IMR-90 (cell line): ENCODE measurements around the gene WNT10A. TPM values are rescaled to one million over a fixed set of nuclear protein-coding genes. Genes with fewer than 3 reads are reported as not detected.

ENCODE experiments used
- ATAC-seq: fragments of 200-7000 bp; cut with Tn5 transposase; 2 replicates; pipeline ENCODE4 v1.9.1; 2020; ENCODE audit warnings: low read depth, mild to moderate bottlenecking, moderate library complexity
- BruUV-seq: library from RNA; stranded (reverse); fragments of 400-500 nt; replicated peaks from 2 replicates; lab custom pipeline; 2021; lab: Mats Ljungman, UMichigan
- CTCF ChIA-PET: fragments of 300-600 bp; formaldehyde crosslinking; extraction: SDS; loops from one replicate; lab custom pipeline; 2021; ENCODE audit warnings: antibody characterized with exemption; lab: Yijun Ruan, JAX
- POLR2A ChIA-PET: fragments of 300-600 bp; sonication (Branson Sonifier 250); formaldehyde crosslinking; loops from one replicate; lab custom pipeline; 2022; ENCODE audit warnings: antibody characterized with exemption; ENCODE audit not compliant: unreplicated experiment; lab: Charles Lee
- DNase-seq: peaks from one replicate; pipeline ENCODE4 v3.0.0; 2013
- H2AFZ ChIP-seq: replicated peaks from 2 replicates; pipeline ENCODE3; 2013; ENCODE audit warnings: low read length, mild to moderate bottlenecking; ENCODE audit not compliant: poor library complexity
- H2AK5ac ChIP-seq: 2 replicates; pipeline ENCODE4 v1.6.1; 2013; ENCODE audit warnings: low read depth, low read length, inconsistent platforms
- H2AK9ac ChIP-seq: replicated peaks from 2 replicates; pipeline ENCODE3; 2013; ENCODE audit warnings: mild to moderate bottlenecking, low read depth, low read length, moderate library complexity; ENCODE audit not compliant: poor library complexity
- H2BK120ac ChIP-seq: 2 replicates; pipeline ENCODE4 v1.6.1; 2013; ENCODE audit warnings: low read depth, low read length, inconsistent platforms
- H2BK15ac ChIP-seq: 3 replicates; pipeline ENCODE4 v1.6.1; 2013; ENCODE audit warnings: low read depth, low read length, inconsistent platforms
- H2BK20ac ChIP-seq: 2 replicates; pipeline ENCODE4 v1.6.1; 2013; ENCODE audit warnings: low read depth, mild to moderate bottlenecking, inconsistent platforms, low read length, moderate library complexity
- H2BK5ac ChIP-seq: 2 replicates; pipeline ENCODE4 v1.6.1; 2013; ENCODE audit warnings: mild to moderate bottlenecking, low read depth, low read length, inconsistent platforms; ENCODE audit not compliant: poor library complexity, severe bottlenecking
- H3K14ac ChIP-seq: replicated peaks from 2 replicates; pipeline ENCODE4 v1.6.1; 2013; ENCODE audit warnings: low read depth, low read length, inconsistent platforms
- H3K18ac ChIP-seq: 2 replicates; pipeline ENCODE4 v1.6.1; 2013; ENCODE audit warnings: low read depth, low read length, control low read depth
- H3K23ac ChIP-seq: 2 replicates; pipeline ENCODE4 v1.6.1; 2013; ENCODE audit warnings: low read depth, low read length, inconsistent platforms
- H3K27ac ChIP-seq: 2 replicates; pipeline ENCODE4 v1.5.1; 2013; ENCODE audit warnings: mild to moderate bottlenecking, control low read depth, low read length; ENCODE audit not compliant: insufficient read depth
- H3K27me3 ChIP-seq: 2 replicates; pipeline ENCODE4 v1.6.1; 2013; ENCODE audit warnings: low read length; ENCODE audit not compliant: control insufficient read depth, insufficient read depth
- H3K36me3 ChIP-seq: 2 replicates; pipeline ENCODE4 v1.6.1; 2013; ENCODE audit warnings: low read length, mixed read lengths; ENCODE audit not compliant: control insufficient read depth, insufficient read depth
- H3K4ac ChIP-seq: 2 replicates; pipeline ENCODE4 v1.6.1; 2013; ENCODE audit warnings: low read depth, low read length, inconsistent platforms
- H3K4me1 ChIP-seq: 2 replicates; pipeline ENCODE4 v1.6.1; 2013; ENCODE audit warnings: low read length, mixed read lengths; ENCODE audit not compliant: control insufficient read depth, insufficient read depth
- H3K4me2 ChIP-seq: 2 replicates; pipeline ENCODE4 v1.6.1; 2013; ENCODE audit warnings: low read depth, mild to moderate bottlenecking, control low read depth, low read length, moderate library complexity
- H3K4me3 ChIP-seq: 2 replicates; pipeline ENCODE4 v1.5.1; 2013; ENCODE audit warnings: low read depth, mild to moderate bottlenecking, control low read depth, low read length, moderate library complexity; ENCODE audit not compliant: insufficient read depth
- H3K56ac ChIP-seq: 2 replicates; pipeline ENCODE4 v1.6.1; 2013; ENCODE audit warnings: low read length, inconsistent platforms; ENCODE audit not compliant: insufficient read depth; ENCODE audit errors: extremely low read depth
- H3K79me1 ChIP-seq, 2 experiments: 2 replicates each; pipeline ENCODE4 v1.6.1; 2013; ENCODE audit warnings: low read length in 2 of 2, inconsistent platforms in 1 of 2, low read depth in 1 of 2
- H3K9ac ChIP-seq: 2 replicates; pipeline ENCODE4 v1.6.1; 2013; ENCODE audit warnings: low read depth, low read length, control low read depth
- H3K9me1 ChIP-seq: 2 replicates; pipeline ENCODE4 v1.6.1; 2013; ENCODE audit warnings: low read length, inconsistent platforms; ENCODE audit not compliant: insufficient read depth
- H3K9me3 ChIP-seq: 2 replicates; pipeline ENCODE4 v1.6.1; 2013; ENCODE audit warnings: low read length; ENCODE audit not compliant: control insufficient read depth, insufficient read depth
- H4K20me1 ChIP-seq: 2 replicates; pipeline ENCODE4 v1.6.1; 2013; ENCODE audit warnings: low read length, inconsistent platforms; ENCODE audit not compliant: insufficient read depth
- H4K5ac ChIP-seq: 2 replicates; pipeline ENCODE4 v1.6.1; 2013; ENCODE audit warnings: mild to moderate bottlenecking, low read depth, low read length, control low read depth
- H4K8ac ChIP-seq, 2 experiments: 2 replicates each; pipeline ENCODE4 v1.6.1; 2013; ENCODE audit warnings: low read depth in 2 of 2, low read length in 2 of 2, control low read depth in 1 of 2, inconsistent platforms in 1 of 2
- H4K91ac ChIP-seq: 2 replicates; pipeline ENCODE4 v1.6.1; 2013; ENCODE audit warnings: low read depth, low read length, inconsistent platforms; ENCODE audit not compliant: insufficient read depth
- CHD1 ChIP-seq: IDR thresholded peaks from 2 replicates; pipeline ENCODE4 v1.6.1; 2012; ENCODE audit warnings: low read depth, low read length, improper control_type of control experiment
- CTCF ChIP-seq: conservative IDR thresholded peaks from 2 replicates; pipeline ENCODE4 v1.5.1; 2012; ENCODE audit warnings: mild to moderate bottlenecking, low read depth, low read length, improper control_type of control experiment
- ELK1 ChIP-seq: fragments of 150-350 bp; IDR thresholded peaks from 2 replicates; pipeline ENCODE4 v1.6.1; 2016; ENCODE audit warnings: low read depth, mild to moderate bottlenecking, low read length, moderate library complexity, borderline replicate concordance
- FOS ChIP-seq: fragments of 150-350 bp; IDR thresholded peaks from 2 replicates; pipeline ENCODE4 v1.6.1; 2016; ENCODE audit warnings: low read depth, low read length
- MAZ ChIP-seq: IDR thresholded peaks from 2 replicates; pipeline ENCODE4 v1.6.1; 2012; ENCODE audit warnings: low read depth, mild to moderate bottlenecking, low read length, improper control_type of control experiment, moderate library complexity, borderline replicate concordance
- MXI1 ChIP-seq: IDR thresholded peaks from 2 replicates; pipeline ENCODE4 v1.6.1; 2012; ENCODE audit warnings: low read depth, mild to moderate bottlenecking, low read length, moderate library complexity, borderline replicate concordance
- RAD21 ChIP-seq: IDR thresholded peaks from 2 replicates; pipeline ENCODE4 v1.6.1; 2012; ENCODE audit warnings: low read length, improper control_type of control experiment
- SMC3 ChIP-seq: fragments of 150-350 bp; IDR thresholded peaks from 2 replicates; pipeline ENCODE4 v1.6.1; 2016; ENCODE audit warnings: low read depth, mild to moderate bottlenecking, antibody characterized with exemption, low read length, moderate library complexity
- USF2 ChIP-seq: fragments of 150-350 bp; IDR thresholded peaks from 2 replicates; pipeline ENCODE4 v1.6.1; 2017; ENCODE audit warnings: mild to moderate bottlenecking, antibody characterized with exemption, low read length, low read depth
- WGBS, 2 experiments: methylation state at CpG; one replicate each; pipeline versions ENCODE4 v1.1.5 to v1.1.7; 2013; ENCODE audit warnings: missing lambda C conversion rate in 2 of 2; ENCODE audit not compliant: insufficient read length in 1 of 2; ENCODE audit errors: extremely low coverage in 2 of 2; 5-methylcytosine and 5-hydroxymethylcytosine counted together
- dilution Hi-C: fragments of 300-500 bp; cut with HindIII; formaldehyde crosslinking; loops from one replicate; pipeline ENCODE4 v1.14.3; 2018; ENCODE audit warnings: low sequenced_read_pairs; ENCODE audit not compliant: unreplicated experiment
- in situ Hi-C: fragments of 300-500 bp; cut with MboI; formaldehyde crosslinking; loops from 3 replicates; pipeline ENCODE4 v1.14.3; 2019; ENCODE audit warnings: low sequenced_read_pairs, inconsistent platforms, mixed read lengths
- intact Hi-C: fragments of 100-400 bp; cut with micrococcal nuclease; formaldehyde crosslinking; loops from 2 replicates; pipeline ENCODE4 v1.10.0; 2022
- polyA plus RNA-seq, 3 experiments: library from polyadenylated mRNA; depleted of rRNA; stranded (reverse); fragments of >200 nt; gene quantifications; 2 replicates each; pipeline ENCODE4 v1.2.3, GENCODE V29; 2012; ENCODE audit warnings: low replicate concordance in 1 of 3
- total RNA-seq: library from RNA; depleted of rRNA; stranded (reverse); fragments of >200 nt; gene quantifications from 2 replicates; pipeline ENCODE4 v1.2.3, GENCODE V29; 2012

Gene WNT10A
- total and polyA plus RNA-seq, 2 of the 4 experiments (the other 2 are of a cell fraction) = not detected

GRCh38 chr2:218873359-218874194, 7.1 kb upstream of the WNT10A start (continued):
- TF ChIP-seq USF2 = no peak

GRCh38 chr2:218875692-218876246, 4.9 kb upstream of the WNT10A start:
- Histone ChIP-seq H4K8ac (no peak overlapping the region), H3K27ac (no peak overlapping the region), H3K23ac (no peak overlapping the region), H2BK5ac (no peak overlapping the region), H2BK20ac (no peak overlapping the region), H3K9ac (no peak overlapping the region), H2BK120ac (no peak overlapping the region), H3K4me1 (no peaks in the 10 kb centered on the region), H3K79me1 (no peaks in the 10 kb centered on the region), H3K4me3 (no peak overlapping the region), H2AFZ (no peak overlapping the region), H3K4me2 (no peak overlapping the region), H2AK9ac (no peak overlapping the region), H2BK15ac (no peak overlapping the region), H2AK5ac (no peak overlapping the region), H4K5ac (no peak overlapping the region), H3K14ac (no peak overlapping the region), H3K9me3 (no peaks in the 10 kb centered on the region; the same call in 1 of the 2 replicates), H3K9me1 (no peaks in the 10 kb centered on the region), H4K20me1 (no peaks in the 10 kb centered on the region), H4K91ac (no peak overlapping the region), H3K56ac (no peak overlapping the region), H3K36me3 (no peaks in the 10 kb centered on the region), H3K27me3 (peaks cover 91% of the 10 kb centered on the region), H3K4ac (no peak overlapping the region), H3K18ac (no peak overlapping the region)
- ChIA-PET POLR2A (no interaction called here), CTCF (interaction anchor here (0.6 to 4.5 kb wide), 12 partner anchors 11 to 336 kb away, joined by 3 to 49 read pairs (median 4); no protein-coding TSS in a partner anchor)
- in situ Hi-C loops = no loop called here
- intact Hi-C loops = loop anchor here (1.0 kb wide), 1 partner anchor 23 kb away; no protein-coding TSS in a partner anchor
- BruUV-seq = no TSS peak
- WGBS, 2 experiments = no CpG with 5 or more reads among the region's 2 CpGs
- ATAC-seq = no peak
- DNase-seq = no peak
- dilution Hi-C loops = no loop called here
- no peak for TF ChIP-seq FOS
- TF ChIP-seq RAD21 = no peak
- TF ChIP-seq ELK1 = no peak
- no peak for TF ChIP-seq USF2
- no peak for TF ChIP-seq MXI1
- TF ChIP-seq SMC3 = no peak
- TF ChIP-seq CTCF = no peak
- no peak for TF ChIP-seq MAZ
- TF ChIP-seq CHD1 = no peak
